Measurements from ENCODE around the gene DHX35. TPM values are rescaled to one million over a fixed set of nuclear protein-coding genes. Genes with fewer than 3 reads are reported as not detected.

Gene DHX35
- total and polyA plus RNA-seq, 2 of the 13 experiments (the other 11 are each of a cell fraction or from before 2014, with no cell fraction given) = 25.8 to 28.7 TPM

- TF ChIP-seq PREB (CRISPR knock-in tag; IDR thresholded peaks at IDR 0.05) (peak; percentile 95; the same call in 1 of the 2 replicates), NFE2L2 (IDR thresholded peaks at IDR 0.05; ENCODE audit: low read length) (no peak), PATZ1 (CRISPR knock-in tag; IDR thresholded peaks at IDR 0.05) (no peak), ZFP82 (CRISPR knock-in tag; IDR thresholded peaks at IDR 0.05; ENCODE audit: borderline replicate concordance) (0 out of 2 replicates have a peak, but pooled peaks have one; percentile 24), ZNF841 (CRISPR knock-in tag; IDR thresholded peaks at IDR 0.05; ENCODE audit: borderline replicate concordance) (no peak), EP300 (IDR thresholded peaks at IDR 0.05; ENCODE audit: low read depth in 2 of 2, low read length in 2 of 2) (peak in 1 of 2 experiments; percentile 40; a peak in 2 of 4 replicates), EP300 (CRISPR knock-in tag; IDR thresholded peaks at IDR 0.05; ENCODE audit: borderline replicate concordance) (no peak), TOPORS (CRISPR knock-in tag; IDR thresholded peaks at IDR 0.05) (peak; percentile 100), CENPX (CRISPR knock-in tag; IDR thresholded peaks at IDR 0.05) (no peak), CEBPB (IDR thresholded peaks at IDR 0.05; ENCODE audit: borderline replicate concordance, low read depth, low read length) (no peak), ATF7-NPFF (CRISPR knock-in tag; IDR thresholded peaks at IDR 0.05; ENCODE audit: low read depth) (peak; percentile 96), ZNF724P (CRISPR knock-in tag; IDR thresholded peaks at IDR 0.05; ENCODE audit: borderline replicate concordance) (0 out of 2 replicates have a peak, but pooled peaks have one; percentile 82), BATF2 (CRISPR knock-in tag; IDR thresholded peaks at IDR 0.05) (peak; percentile 59; the same call in 1 of the 2 replicates), ZNF768 (CRISPR knock-in tag; IDR thresholded peaks at IDR 0.05) (peak; percentile 75), MIXL1 (CRISPR knock-in tag; IDR thresholded peaks at IDR 0.05) (peak; percentile 55; the same call in 1 of the 2 replicates), ZNF431 (CRISPR knock-in tag; IDR thresholded peaks at IDR 0.05; ENCODE audit: borderline replicate concordance, low read depth) (peak; percentile 57; the same call in 1 of the 2 replicates), SKIL (CRISPR knock-in tag; IDR thresholded peaks at IDR 0.05; ENCODE audit: borderline replicate concordance) (no peak; the same call in 1 of the 2 replicates), NCOA2 (CRISPR knock-in tag; IDR thresholded peaks at IDR 0.05) (no peak), E2F2 (CRISPR knock-in tag; IDR thresholded peaks at IDR 0.05; ENCODE audit: borderline replicate concordance) (no peak; the same call in 1 of the 2 replicates), DMAP1 (CRISPR knock-in tag; IDR thresholded peaks at IDR 0.05) (peak; percentile 98), AHR (CRISPR knock-in tag; IDR thresholded peaks at IDR 0.05) (peak; percentile 79; the same call in 1 of the 2 replicates), SNAI1 (CRISPR knock-in tag; IDR thresholded peaks at IDR 0.05; ENCODE audit: borderline replicate concordance) (peak; percentile 89; the same call in 1 of the 2 replicates), ZNF12 (CRISPR knock-in tag; IDR thresholded peaks at IDR 0.05) (no peak)
Measured at GRCh38 chr20:38926142-38926933, 35.8 kb upstream of the DHX35 start, which contains the start of gene FAM83D (continued).

Data from HepG2 (cell line).